Osteocyte (in vitro differentiated cells): ENCODE measurements around the gene SCNN1A. TPM values are rescaled to one million over a fixed set of nuclear protein-coding genes. Genes with fewer than 3 reads are reported as not detected.

ENCODE experiments used
- DNase-seq: peaks from one replicate; pipeline ENCODE4 v3.0.0; 2021; ENCODE audit warnings: mixed read lengths; ENCODE audit not compliant: unreplicated experiment; ENCODE audit errors: extremely low spot score
- H3K27ac Mint-ChIP-seq: one replicate; pipeline ENCODE4 v1.8.0; 2021; ENCODE audit warnings: mild to moderate bottlenecking, mixed read lengths; ENCODE audit not compliant: unreplicated experiment
- H3K27me3 Mint-ChIP-seq: one replicate; pipeline ENCODE4 v1.8.0; 2021; ENCODE audit warnings: mixed read lengths; ENCODE audit not compliant: unreplicated experiment
- H3K36me3 Mint-ChIP-seq: one replicate; pipeline ENCODE4 v1.8.0; 2021; ENCODE audit warnings: mixed read lengths; ENCODE audit not compliant: unreplicated experiment
- H3K4me1 Mint-ChIP-seq: one replicate; pipeline ENCODE4 v1.8.0; 2021; ENCODE audit warnings: mixed read lengths; ENCODE audit not compliant: unreplicated experiment
- H3K4me3 Mint-ChIP-seq: one replicate; pipeline ENCODE4 v1.8.0; 2021; ENCODE audit warnings: mild to moderate bottlenecking, moderate library complexity, mixed read lengths; ENCODE audit not compliant: unreplicated experiment
- H3K9me3 Mint-ChIP-seq: one replicate; pipeline ENCODE4 v1.8.0; 2021; ENCODE audit warnings: mixed read lengths; ENCODE audit not compliant: unreplicated experiment
- CTCF ChIP-seq: fragments of 200-600 bp; sonication (generic); IDR thresholded peaks from 2 replicates; pipeline ENCODE4 v1.5.0; 2021; ENCODE audit warnings: antibody characterized with exemption, mild to moderate bottlenecking, moderate library complexity
- total RNA-seq: library from RNA; stranded (reverse); gene quantifications from 2 replicates; pipeline ENCODE4 v1.2.1, GENCODE V29; 2021

SCNN1A gene
- total RNA-seq, 1 donor from 2014 or later, result 2.5 TPM

GRCh38 chr12:6342140-6342889 lies 33.0 kb downstream of the SCNN1A start:
- Mint-ChIP-seq H3K27me3 (no peaks in the 10 kb centered on the region), H3K4me1 (peaks cover 28% of the 10 kb centered on the region), H3K9me3 (no peaks in the 10 kb centered on the region), H3K36me3 (peaks cover 3% of the 10 kb centered on the region), H3K4me3 (no peak overlapping the region), H3K27ac (no peak overlapping the region)
- no peak for DNase-seq
- no peak for TF ChIP-seq CTCF

- no peak for DNase-seq
- H3K4me3 Mint-ChIP-seq, result no peak within 1 kb of the TSS
- TF ChIP-seq CTCF, result no peak
- peaks cover 28% of the 10 kb centered on the region for H3K4me1 Mint-ChIP-seq
- peaks cover 3% of the 10 kb centered on the region for H3K36me3 Mint-ChIP-seq
- H3K9me3 Mint-ChIP-seq, result no peaks in the 10 kb centered on the region
- H3K27me3 Mint-ChIP-seq, result no peaks in the 10 kb centered on the region
- no peak within 1 kb of the TSS for H3K27ac Mint-ChIP-seq
Measured at GRCh38 chr12:6341417-6342139, 33.8 kb downstream of the SCNN1A start, which contains the start of gene TNFRSF1A. Gene TNFRSF1A, minus strand, starts transcription at chr12:6342076. Its CDS starts 262 bp downstream, at chr12:6341814.

GRCh38 chr12:6340745-6341416 lies 34.5 kb downstream of the SCNN1A start:
- peaks cover 3% of the 10 kb centered on the region for H3K36me3 Mint-ChIP-seq
- H3K9me3 Mint-ChIP-seq, result no peaks in the 10 kb centered on the region
- H3K27me3 Mint-ChIP-seq, result no peaks in the 10 kb centered on the region
- DNase-seq, result no peak
- no peak overlapping the region for H3K4me3 Mint-ChIP-seq
- H3K4me1 Mint-ChIP-seq, result peaks cover 28% of the 10 kb centered on the region
- H3K27ac Mint-ChIP-seq, result no peak overlapping the region
- TF ChIP-seq CTCF, result no peak

GRCh38 chr12:6340032-6340638 lies 35.2 kb downstream of the SCNN1A start:
- H3K27me3 Mint-ChIP-seq, result no peaks in the 10 kb centered on the region
- no peak overlapping the region for H3K27ac Mint-ChIP-seq
- no peaks in the 10 kb centered on the region for H3K9me3 Mint-ChIP-seq
- DNase-seq, result no peak
- no peak overlapping the region for H3K4me3 Mint-ChIP-seq
- H3K4me1 Mint-ChIP-seq, result peaks cover 22% of the 10 kb centered on the region
- TF ChIP-seq CTCF, result no peak
- peaks cover 3% of the 10 kb centered on the region for H3K36me3 Mint-ChIP-seq
